HG03103 (cell line): Measurements from ENCODE around the gene ARHGAP22.

Experiments
- ATAC-seq: cut with Tn5 transposase; IDR thresholded peaks from one replicate; pipeline ENCODE4 v1.9.1; 2021; ENCODE audit warnings: low read depth; ENCODE audit not compliant: unreplicated experiment

ARHGAP22 gene

DNA sequence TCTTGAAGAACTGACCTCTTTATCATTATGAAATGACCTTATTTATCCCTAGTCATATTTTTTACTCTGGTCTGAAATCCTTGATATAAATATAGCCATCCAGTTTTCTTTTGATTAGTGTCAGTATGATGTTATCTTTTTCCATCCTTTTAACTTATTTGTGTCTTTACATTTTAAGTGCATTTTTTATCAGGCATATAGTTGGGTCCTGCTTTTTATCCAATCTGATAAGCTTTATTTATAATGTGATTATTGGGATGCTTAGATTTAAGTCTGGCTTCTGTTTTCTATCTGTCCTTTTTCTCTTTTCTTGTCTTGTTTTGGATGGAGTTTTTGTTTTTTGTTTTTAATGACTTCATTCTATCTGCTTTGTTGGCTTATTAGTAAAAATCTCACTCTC, 119.2 kb downstream of the ARHGAP22 start:
- ATAC-seq = no peak

DNA sequence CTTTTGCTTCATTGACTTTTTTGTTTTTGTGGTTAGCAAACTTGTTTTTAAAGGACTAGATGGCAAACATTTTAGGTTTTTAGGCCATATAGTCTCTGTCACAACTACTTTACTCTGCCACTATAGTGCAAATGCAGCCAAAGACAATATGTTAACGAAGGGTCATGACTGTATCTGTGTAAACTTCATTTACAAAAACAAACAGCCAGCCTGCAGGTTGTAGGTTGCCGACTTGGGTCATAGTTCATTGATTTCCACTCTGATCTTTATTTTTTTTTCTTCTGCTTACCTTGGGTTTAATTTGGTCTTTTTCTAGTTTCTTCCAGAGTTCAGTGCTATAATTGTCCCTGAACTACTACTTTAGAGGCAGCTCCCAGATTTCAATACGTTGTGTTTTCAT, 120.0 kb downstream of the ARHGAP22 start:
- no peak for ATAC-seq

DNA sequence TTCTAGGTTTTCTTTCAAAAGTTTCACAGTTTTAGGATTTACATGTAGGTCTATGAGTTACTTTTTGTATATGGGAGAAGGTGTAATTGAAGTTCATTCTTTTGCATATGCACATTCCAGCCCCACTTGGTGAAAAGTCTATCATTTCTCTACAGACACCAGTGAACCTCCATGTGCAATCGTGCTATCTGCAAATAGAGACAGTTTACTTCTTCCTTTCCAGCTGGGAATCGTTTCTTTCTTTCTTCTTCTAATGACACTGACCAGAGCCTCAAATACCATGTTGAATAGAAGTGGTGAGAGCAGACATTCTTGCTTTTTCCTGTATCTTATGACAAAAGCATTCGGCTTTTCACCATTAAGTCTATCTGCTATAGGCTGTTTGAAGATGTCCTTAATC, 122.7 kb downstream of the ARHGAP22 start:
- ATAC-seq = no peak

DNA sequence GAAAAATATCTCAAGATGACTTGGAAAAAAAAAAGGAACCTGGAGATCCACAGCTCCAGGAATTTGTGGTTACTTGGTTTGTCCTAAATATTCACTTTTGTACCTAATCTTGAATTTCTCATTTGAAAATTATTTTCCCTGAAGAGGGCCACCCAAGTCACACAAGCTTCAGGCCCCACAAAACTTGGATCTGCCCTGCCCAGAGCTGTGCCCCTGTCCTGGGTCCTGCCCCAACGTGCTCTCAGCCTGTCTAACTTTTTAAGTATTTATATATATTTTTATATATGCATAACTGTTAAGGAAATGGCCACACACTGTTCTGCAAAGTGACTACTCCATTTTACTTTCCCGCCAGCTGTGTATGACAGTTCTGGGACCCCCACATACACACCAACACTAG, 123.5 kb downstream of the ARHGAP22 start:
- no peak for ATAC-seq

DNA sequence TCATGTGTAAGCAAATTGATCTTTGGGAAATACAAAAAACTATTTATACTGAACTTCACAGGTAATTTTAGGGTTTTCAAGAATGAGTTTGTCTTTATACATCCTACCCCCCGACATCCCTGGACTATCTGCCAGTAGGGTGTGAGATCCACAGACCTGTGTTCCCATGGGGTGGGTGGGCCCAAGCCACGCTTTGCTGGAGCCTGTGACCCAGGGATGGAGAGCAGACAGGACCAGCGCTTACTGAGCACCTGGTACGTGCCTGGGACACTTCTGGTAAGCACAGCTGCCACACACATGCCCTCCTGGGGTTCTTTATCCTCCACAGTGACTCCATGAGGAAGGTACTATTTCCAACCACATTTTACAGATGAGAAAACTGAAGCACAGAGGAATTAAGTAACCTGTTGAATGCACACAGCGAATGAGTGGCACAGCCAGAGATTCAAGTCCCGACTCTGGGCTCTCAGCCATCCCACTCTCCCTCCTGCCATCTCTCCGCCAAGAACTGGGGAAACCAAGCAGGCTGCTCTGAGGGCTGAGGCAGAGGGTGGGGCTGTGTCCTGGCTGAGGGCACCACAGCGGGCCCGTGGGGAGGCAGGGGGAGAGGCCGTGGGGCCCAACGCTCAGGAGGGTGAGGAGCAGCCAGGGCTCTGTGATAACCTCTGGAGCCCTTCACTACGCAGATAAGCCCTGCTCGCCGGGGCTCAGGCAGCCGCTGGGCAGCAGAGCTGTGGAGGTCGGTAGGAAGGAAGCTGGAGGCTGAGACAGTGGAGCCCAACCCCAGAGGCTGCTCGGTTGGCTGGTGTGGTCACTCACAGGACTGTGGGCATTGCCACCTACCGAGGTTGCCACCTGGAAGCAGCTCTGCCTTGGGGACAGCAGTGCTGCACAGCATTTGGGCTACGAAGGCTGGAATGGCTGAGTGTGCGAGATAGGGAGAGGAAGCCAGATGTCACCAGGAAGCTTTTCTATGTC, 124.2 kb downstream of the ARHGAP22 start:
- ATAC-seq = no peak

DNA sequence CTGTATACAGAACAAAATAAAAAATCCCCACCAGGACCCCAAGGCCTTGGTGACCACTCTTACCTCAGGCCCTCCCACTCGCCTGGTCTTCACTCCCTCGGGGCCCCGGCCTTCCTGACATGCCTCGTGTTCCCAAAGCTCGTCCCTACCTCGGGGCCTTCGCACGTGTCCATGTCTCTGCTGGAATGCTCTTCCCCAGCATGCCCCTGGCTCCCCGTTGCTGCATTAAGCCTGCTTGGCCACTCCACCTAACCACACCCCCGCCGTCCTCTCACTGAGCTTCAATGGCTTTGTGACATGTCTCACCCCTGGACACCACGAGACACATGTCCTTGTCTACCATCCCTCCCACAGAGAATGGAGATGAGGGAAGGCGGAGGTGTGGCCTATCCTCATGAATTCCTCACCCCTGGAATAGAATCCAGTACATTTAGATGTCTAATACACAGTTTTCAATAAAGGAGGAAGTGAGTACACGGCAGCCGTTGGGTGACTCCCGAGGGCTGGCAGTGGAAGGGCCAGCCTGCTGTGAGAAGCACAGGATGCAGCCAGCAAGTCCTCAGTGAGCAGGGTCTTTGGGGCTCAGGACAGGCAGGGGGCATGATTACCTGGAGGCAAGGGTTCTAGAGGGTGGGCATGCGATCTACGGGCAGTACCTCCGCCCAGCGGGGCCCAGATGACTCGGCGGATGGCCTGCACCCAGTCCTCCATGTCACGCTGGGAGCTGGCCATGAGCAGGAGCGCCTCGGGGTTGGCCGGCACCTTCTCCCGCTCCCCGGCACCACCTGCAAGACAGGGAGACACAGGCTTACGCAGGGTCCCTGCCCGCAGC, 125.7 kb downstream of the ARHGAP22 start:
- ATAC-seq = no peak

DNA sequence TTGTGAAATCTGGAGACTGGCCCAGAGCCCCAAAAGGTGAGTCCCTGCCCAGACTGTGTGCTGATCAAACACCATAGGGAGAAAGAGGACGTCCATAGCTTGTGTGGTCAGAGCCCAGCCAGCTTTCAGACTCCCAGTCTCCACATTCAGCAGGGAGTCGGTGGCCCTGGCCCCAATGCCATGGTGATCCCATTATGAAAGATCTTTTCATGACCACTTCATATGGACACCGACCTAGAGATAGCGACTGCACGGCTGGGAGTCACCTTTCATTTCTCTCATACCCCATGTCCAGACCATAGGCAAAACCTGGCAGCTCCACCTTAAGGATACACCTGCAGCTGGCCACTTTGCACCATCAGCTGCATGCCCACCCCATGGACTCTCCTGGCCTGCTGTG, 126.4 kb downstream of the ARHGAP22 start:
- ATAC-seq = no peak

DNA sequence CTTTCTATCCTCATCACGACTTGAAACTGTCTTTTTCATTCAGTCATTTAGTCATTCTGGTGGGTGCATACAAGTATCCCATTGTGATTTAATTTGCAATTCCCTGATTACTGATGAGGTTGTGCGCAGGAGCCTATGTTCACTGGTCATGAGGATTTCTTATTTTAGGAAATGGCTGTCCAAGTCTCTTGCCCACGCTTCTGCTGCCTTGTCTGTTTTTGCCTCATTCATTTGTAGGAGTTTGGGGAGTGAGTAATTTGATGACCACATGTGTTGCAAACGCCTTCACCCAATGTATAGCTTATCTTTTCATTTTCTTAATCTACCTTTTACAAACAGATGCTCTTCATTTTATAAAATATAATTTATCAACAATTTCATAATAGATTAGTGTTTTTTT, 127.3 kb downstream of the ARHGAP22 start:
- no peak for ATAC-seq

DNA sequence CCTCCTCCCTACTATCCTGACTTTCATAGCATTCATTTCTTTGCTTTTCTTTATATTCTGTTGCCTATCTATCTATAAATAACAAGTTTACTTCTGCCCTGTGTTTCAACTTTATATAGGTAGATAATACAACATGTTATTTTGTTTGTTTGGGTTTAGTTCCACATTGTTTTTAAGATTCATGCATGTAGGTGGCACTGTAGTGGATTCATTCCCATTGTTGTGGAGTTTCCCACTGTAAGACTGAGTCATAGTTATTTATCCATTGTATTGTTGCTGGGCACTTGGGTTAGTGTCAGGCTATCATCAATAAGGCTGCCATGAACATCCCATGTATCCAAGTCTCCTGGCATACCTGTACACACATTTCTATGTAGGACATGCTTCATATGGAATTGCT, 127.7 kb downstream of the ARHGAP22 start:
- no peak for ATAC-seq

DNA sequence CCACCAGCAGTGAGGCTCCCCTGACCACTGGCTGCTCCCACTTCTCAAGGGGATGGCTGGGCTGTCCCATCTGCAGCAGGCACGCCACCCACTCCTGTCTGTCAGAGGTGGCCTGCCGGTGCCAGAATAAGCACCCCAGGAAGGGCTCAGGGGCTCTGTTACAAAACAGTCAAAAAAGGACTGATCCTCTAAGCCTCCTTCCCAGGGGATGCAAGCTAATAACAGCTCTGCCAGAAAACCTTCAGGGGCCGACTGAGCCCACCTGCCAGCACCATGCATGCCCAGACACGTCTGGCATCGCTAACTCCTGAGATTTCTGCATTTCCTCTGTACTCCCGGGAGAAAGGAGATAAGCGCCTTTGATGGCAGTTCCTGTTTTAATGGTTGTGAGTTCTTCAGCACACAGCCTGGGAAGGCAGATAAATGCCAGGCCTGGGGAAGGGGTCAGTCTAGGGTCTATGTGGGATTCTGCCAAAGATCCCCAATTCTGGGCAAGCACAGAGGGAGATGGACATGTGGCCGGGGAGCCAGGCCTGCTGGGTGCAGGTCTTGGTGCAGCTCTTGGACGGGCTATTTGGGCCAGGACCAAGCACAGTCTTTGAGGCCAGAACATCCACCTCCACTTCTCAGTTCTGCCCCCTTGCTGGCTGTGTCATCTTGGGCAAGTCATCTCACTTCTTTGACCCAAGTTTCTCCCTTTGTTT, 128.4 kb downstream of the ARHGAP22 start:
- ATAC-seq = no peak

DNA sequence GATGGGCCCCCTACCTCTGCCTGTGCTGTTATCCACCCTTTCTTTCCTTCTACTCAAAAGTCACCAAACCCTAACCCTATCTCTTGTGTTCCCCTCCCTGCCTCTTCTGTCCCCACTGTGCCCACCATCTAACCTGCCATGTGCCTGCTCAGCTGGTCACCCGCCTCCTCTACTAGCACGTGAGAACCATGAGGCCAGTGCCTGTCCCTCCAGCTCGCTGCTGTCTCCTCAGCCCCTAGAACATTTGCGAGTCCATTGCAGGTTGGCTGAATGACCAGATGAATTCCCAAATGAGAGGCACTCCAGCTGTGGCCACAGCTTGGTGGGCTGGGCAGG, 129.0 kb downstream of the ARHGAP22 start:
- no peak for ATAC-seq

DNA sequence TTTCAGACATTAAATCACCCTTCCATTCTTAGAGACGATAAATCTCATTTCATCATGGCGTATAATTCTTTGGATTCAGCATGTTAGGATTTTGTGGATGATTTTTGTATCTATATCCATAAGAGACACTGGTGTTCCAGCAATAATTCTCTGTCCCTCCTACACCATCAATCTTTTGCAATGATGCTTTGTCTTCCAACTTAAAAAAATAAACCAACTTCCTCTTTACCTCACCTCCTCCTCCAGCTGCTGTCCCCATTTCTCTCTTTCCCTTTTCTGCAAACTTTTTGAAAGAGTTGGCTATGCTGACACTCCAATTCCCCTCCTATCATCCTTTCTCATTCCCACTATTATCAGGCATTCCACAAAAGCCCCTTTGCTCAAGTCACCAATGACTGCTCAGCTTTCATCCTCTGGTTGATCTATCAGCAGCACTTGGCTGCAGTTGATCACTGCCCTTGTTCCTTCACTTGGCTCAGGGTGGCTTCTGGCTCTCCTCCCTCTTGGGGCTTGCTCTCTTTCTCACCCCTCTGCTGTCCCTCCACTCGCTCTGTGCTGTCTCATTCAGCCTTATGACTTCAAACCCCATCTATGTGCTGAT, 130.0 kb downstream of the ARHGAP22 start:
- ATAC-seq = no peak

DNA sequence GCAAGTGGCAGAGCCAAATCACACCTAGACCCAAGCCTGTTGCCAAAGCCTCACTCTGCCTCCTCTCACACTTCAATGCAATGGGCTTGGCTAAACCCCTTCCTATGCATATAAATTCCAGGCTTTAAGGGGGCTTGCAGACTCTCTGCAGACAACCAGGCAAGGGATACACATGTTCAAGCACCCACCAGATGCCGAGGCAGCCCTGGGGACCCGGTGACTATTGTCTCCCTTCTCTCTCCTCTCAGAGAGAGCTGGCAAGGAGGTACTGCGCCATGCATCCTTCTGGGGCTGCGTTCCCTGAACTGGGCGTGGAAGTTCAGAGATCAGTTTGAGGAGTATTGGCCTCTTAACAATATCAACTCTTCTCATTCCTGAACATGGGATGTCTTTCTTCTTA, 131.2 kb downstream of the ARHGAP22 start:
- no peak for ATAC-seq

DNA sequence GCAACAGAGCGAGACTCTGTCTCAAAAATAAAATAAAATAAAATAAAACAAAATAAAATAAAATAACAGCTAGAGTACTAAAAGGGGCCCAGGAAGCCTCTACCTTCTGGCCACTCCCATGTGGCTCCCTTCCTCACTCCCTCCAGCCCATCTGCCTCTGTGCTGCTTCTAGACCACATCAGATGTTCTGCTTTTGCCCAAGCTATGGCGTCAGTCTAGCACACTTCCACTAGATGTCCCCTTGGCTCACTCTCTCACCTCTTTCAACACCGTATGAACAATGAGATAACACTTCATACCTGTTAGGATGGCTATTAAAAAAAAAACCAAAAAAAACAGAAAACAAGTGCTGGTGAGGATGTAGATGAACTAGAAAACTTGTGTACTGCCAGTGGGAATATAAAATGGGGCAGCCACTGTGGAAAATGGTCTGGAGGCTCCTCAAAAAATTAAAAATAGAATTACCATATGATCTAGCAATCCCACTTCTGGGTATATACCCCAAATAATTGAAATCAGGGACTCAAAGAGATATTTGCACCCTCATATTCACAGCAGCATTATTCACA, 132.3 kb downstream of the ARHGAP22 start:
- ATAC-seq = no peak

DNA sequence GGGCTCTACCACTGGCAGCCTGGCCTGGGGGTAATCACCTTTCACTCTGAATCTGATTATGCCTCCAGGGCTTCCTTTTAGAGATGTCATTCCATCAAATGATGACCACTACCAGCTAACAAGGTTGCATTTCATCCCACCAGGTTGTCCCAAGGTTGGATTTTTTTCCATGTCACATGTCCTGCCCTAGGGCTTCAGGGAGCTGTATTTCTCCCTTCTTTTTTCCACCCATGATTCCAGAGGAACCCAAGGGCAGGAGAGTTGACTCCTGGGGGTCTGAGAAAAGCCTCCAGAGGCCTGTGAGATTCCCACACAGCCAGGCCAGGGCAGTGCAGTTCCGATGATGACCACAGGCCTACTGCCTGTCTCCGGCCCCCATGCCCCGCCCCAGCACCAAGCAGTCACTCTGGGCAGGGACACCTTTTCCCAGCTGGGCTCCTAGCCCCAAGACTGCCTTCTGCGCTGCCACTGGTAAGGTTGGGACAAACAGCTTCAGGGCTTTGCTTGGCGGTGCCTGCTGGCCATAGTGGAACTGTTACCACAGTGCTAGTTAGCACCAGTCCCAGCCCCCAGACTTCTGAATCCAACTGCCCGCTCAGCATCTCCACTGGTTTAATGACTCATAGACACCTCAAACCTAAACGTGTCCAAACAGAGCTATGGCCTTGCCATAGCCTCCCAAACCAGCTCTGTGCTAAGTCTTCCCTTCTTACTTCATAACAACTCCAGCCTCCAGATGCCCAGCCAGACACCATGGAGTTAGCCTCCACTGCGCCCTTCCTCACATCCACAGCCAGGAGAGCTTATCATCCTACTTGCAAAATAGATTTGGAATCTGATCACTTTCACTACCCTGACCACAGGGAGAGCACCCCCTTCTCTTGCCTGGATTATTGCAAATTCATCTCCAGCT, 133.7 kb downstream of the ARHGAP22 start:
- no peak for ATAC-seq

DNA sequence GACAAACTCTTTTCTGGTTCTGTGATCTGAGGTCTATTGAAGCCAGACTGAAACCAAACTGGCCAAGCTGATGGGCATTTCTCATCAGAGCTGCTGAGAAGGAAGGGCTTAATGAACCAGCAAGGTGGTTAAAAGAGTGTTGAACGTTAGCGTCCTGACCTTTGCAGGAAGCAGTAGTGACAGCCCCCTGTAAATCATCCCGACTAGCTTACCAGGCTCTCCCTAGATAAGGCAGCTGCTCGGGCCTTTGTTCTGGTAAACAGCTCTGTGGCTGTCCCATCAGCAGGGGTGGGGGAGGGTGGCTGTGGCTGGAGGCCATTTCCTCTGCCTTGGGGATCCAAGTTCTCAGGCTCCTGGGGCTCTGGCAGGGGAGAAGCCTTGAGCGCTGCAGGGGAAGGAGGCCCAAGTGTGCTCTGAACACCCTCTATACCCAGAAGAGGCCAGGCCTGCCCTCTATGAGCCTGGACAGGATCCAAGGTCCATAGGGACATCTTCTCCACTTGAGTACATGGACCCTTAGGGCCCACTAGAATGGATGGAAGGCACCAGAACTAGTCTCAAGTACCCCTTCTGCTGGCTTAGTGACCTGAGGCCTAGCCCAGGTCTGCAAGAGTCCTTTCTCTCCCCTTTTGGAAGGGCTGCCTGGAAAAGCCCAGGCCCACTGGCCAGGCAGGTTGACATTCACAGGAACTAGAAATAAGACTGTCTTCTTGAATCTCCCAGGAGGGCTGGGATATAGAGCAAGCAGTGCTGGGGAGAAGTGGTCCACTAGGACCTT, 134.6 kb downstream of the ARHGAP22 start:
- no peak for ATAC-seq

DNA sequence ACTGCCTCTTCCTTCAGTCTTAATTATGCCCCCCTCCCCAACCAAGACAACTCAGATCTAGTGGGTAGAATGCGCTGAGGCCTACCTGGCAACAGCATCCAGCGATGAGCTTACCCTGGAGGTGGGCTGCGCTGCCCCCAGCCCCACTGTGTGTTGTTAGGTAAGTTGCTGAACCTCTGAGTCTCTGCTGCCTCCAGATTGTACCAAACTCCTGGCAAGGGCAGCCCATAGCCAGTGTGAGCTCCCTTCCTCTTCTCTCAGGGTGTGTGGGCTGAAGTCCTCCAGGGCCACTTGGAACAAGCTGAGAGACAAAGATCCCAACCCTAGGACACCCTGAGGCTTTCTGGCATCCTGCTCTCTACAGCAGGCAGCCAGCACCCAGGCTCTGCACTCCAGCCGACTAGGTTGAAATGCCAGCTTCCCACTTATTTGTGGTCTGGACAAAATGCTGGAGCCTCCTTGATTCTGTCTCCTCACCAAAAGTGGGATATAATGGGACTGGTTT, 135.3 kb downstream of the ARHGAP22 start:
- no peak for ATAC-seq

DNA sequence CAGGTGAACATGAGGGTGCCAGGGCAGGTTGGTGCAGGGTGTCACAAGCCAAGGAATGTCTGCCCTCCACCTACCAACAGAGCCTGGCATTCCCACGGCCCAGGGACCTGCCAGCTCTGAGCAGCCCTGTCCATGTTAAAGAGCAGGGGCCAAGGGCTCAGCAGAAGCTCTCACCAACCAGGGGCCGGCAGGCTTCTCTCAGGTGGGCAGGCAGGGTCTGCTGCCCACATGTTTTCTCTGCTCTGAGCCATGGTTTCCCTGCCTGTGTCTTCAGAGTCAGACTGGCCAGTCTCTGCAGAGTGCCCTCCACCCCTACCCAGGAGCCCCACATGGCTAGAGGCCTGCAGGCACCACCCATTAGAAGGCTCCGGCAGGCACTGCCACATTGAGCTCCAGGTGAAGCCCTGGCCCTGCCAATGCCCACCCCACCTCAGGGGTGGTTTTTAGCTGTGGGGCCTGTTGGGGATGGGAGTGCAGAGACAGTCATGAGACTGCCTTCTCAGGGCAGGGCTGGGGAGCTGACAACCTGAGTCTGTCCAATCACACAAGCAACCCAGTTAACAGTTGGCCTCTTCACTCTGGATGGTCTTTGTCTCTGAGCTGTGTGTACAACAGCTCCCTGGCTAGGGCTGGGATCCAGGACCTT, 135.9 kb downstream of the ARHGAP22 start:
- no peak for ATAC-seq
